CD4-positive, alpha-beta T cell (primary cell): ENCODE measurements around the gene CCDC175. TPM values are rescaled to one million over a fixed set of nuclear protein-coding genes. Genes with fewer than 3 reads are reported as not detected.

Experiments used
- ATAC-seq: fragments of 200-7000 bp; cut with Tn5 transposase; one replicate; pipeline ENCODE4 v1.10.0; 2022; ENCODE audit warnings: mild to moderate bottlenecking; ENCODE audit not compliant: poor library complexity
- CTCF ChIA-PET: fragments of 350-600 bp; sonication (Branson Sonifier 250); formaldehyde crosslinking; loops from one replicate; lab custom pipeline; 2021; ENCODE audit warnings: antibody characterized with exemption, inconsistent platforms; lab: Charles Lee
- POLR2A ChIA-PET: fragments of 350-600 bp; sonication (Branson Sonifier 250); formaldehyde crosslinking; loops from one replicate; lab custom pipeline; 2021; ENCODE audit warnings: antibody characterized with exemption, inconsistent platforms; lab: Charles Lee
- DNase-seq, 14 experiments: peaks; one replicate each; pipeline ENCODE4 v3.0.0-alpha.2; 2013 to 2020; ENCODE audit warnings: mixed read lengths in 2 of 14
- H3K27ac ChIP-seq, 2 donors: one replicate each; pipeline versions ENCODE4 v1.5.1 to v1.7.0; 2013; ENCODE audit warnings: low read length in 2 of 2, low read depth in 1 of 2, mild to moderate bottlenecking in 1 of 2
- H3K27me3 ChIP-seq, 2 experiments: 1 replicate in 1 of 2; 2 replicates in 1 of 2; pipeline versions ENCODE4 v1.6.1 to v1.7.0; 2013; ENCODE audit warnings: low read length in 2 of 2, control low read depth in 1 of 2, mild to moderate bottlenecking in 1 of 2, moderate library complexity in 1 of 2; ENCODE audit not compliant: insufficient read depth in 2 of 2, control insufficient read depth in 1 of 2
- H3K36me3 ChIP-seq: one replicate; pipeline ENCODE4 v1.6.1; 2013; ENCODE audit warnings: low read length, control low read depth; ENCODE audit not compliant: insufficient read depth
- H3K4me1 ChIP-seq: one replicate; pipeline ENCODE4 v1.6.1; 2013; ENCODE audit warnings: low read length, control low read depth; ENCODE audit not compliant: insufficient read depth
- H3K4me3 ChIP-seq: one replicate; pipeline ENCODE4 v1.5.1; 2013; ENCODE audit warnings: mild to moderate bottlenecking, low read length, moderate library complexity
- H3K9me3 ChIP-seq, 2 experiments: 1 replicate in 1 of 2; 2 replicates in 1 of 2; pipeline versions ENCODE4 v1.6.1 to v1.7.0; 2013; ENCODE audit warnings: low read length in 2 of 2, mild to moderate bottlenecking in 2 of 2, control low read depth in 1 of 2, moderate library complexity in 1 of 2; ENCODE audit not compliant: control insufficient read depth in 1 of 2, insufficient read depth in 1 of 2
- H3K27ac Mint-ChIP-seq: one replicate; pipeline ENCODE4 v1.8.0; 2020; ENCODE audit warnings: mixed read lengths
- H3K27me3 Mint-ChIP-seq: one replicate; pipeline ENCODE4 v1.8.0; 2021; ENCODE audit warnings: mixed read lengths
- H3K36me3 Mint-ChIP-seq: one replicate; pipeline ENCODE4 v1.8.0; 2021; ENCODE audit warnings: low read depth, mixed read lengths
- H3K4me1 Mint-ChIP-seq: one replicate; pipeline ENCODE4 v1.8.0; 2021; ENCODE audit warnings: low read depth, mixed read lengths
- H3K4me3 Mint-ChIP-seq: one replicate; pipeline ENCODE4 v1.8.0; 2020; ENCODE audit warnings: mild to moderate bottlenecking, mixed read lengths
- H3K9me3 Mint-ChIP-seq: one replicate; pipeline ENCODE4 v1.8.0; 2020; ENCODE audit warnings: mixed read lengths
- intact Hi-C, 2 experiments: fragments of 100-400 bp; cut with DNase I in 1 of 2; cut with micrococcal nuclease in 1 of 2; formaldehyde crosslinking; loops; one replicate each; pipeline versions ENCODE4 v1.15.1 to v1.9.0; 2023 to 2025; cut with DNase I, micrococcal nuclease
- total RNA-seq, 174 experiments: library from RNA in 2 of 174; stranded (reverse) in 2 of 174; gene quantifications; one replicate each; pipeline ENCODE4 v1.2.3 and lab custom pipeline; 2021 to 2026
- TF ChIP-seq, protein P1 (sequence below): fragments of 200-600 bp; IDR thresholded peaks from one replicate; pipeline ENCODE4 v1.8.0; 2022; ENCODE audit warnings: antibody characterized with exemption, mild to moderate bottlenecking

Gene CCDC175
- total RNA-seq, 2 experiments from 2014 or later, result not detected

DNA sequence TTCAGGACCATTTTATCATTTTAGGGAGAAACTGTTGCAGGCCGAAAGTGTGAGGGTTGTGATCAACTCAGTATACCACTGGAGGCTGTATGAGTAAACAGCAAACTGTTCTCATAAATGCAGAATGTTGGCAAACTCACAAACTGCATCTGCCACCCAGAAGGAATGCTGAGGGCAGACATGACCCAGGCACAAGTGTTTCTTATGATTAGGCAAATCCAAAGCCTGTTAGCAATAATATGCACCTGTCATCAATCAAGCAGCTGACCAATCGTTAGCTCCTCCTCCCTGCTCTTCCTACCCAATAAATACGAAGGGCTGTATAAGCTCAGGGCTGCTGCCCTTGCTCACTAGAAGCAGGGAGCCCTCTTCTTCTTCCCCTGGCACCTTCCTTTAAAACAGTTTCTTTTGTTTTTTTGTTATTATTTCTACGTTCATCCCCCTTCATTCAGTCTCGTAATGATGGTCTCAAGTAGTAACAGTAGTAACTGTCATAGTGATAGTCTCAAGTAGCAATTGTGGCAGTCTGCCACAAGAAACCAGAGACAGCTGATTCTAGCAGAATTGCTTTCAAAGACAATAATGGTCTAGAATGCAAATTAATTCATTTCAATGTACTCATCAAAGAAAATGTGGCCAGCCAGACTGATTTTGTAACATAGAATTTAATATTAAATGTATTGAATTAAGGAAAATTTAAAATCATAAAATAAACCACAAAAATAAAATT, 15.2 kb upstream of the CCDC175 start:
- no peak overlapping the region for H3K4me3 Mint-ChIP-seq
- H3K9me3 Mint-ChIP-seq, result peaks cover 3% of the 10 kb centered on the region
- POLR2A ChIA-PET, result no interaction called here
- DNase-seq (no peak), ATAC-seq (no peak)
- Histone ChIP-seq H3K36me3 (no peaks in the 10 kb centered on the region), H3K4me1 (no peaks in the 10 kb centered on the region), H3K27me3 (peaks cover 0 to 2% of the 10 kb centered on the region in 2 experiments), H3K27ac (no peak overlapping the region), H3K9me3 (peaks cover 0 to 3% of the 10 kb centered on the region in 2 experiments), H3K4me3 (no peak overlapping the region)
- CTCF ChIA-PET, result no interaction called here
- peaks cover 8% of the 10 kb centered on the region for H3K27me3 Mint-ChIP-seq
- intact Hi-C loops, result no loop called here
- no peak overlapping the region for H3K27ac Mint-ChIP-seq
- no peaks in the 10 kb centered on the region for H3K36me3 Mint-ChIP-seq
- H3K4me1 Mint-ChIP-seq, result peaks cover 4% of the 10 kb centered on the region
- TF ChIP-seq, protein P1, sequence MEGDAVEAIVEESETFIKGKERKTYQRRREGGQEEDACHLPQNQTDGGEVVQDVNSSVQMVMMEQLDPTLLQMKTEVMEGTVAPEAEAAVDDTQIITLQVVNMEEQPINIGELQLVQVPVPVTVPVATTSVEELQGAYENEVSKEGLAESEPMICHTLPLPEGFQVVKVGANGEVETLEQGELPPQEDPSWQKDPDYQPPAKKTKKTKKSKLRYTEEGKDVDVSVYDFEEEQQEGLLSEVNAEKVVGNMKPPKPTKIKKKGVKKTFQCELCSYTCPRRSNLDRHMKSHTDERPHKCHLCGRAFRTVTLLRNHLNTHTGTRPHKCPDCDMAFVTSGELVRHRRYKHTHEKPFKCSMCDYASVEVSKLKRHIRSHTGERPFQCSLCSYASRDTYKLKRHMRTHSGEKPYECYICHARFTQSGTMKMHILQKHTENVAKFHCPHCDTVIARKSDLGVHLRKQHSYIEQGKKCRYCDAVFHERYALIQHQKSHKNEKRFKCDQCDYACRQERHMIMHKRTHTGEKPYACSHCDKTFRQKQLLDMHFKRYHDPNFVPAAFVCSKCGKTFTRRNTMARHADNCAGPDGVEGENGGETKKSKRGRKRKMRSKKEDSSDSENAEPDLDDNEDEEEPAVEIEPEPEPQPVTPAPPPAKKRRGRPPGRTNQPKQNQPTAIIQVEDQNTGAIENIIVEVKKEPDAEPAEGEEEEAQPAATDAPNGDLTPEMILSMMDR, result no peak

DNA sequence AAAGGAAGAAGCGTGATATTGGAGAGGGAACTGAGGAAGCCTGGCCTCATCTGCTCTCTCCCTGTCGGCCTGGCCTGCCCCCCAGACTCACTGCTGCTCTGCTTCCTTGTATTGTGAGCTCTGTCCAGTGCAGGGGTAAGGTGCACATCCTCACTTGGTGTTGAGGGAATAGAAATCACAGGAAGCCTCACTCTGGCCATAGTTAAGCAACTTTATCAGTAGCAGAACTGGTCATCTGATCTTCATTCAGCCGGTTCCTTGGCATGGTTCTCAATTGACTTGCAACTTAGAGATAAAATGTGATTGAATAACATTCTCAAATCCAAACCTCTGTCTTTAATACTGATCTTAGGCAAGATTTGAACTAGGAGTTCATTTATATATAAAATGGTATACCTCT, 11.5 kb upstream of the CCDC175 start:
- H3K4me3 Mint-ChIP-seq, result no peak overlapping the region
- CTCF ChIA-PET, result no interaction called here
- POLR2A ChIA-PET, result no interaction called here
- H3K27me3 ChIP-seq, result no peaks in the 10 kb centered on the region
- DNase-seq, result no peak
- H3K9me3 Mint-ChIP-seq, result peaks cover 3% of the 10 kb centered on the region
- H3K27ac ChIP-seq, result no peak overlapping the region
- H3K4me1 Mint-ChIP-seq, result peaks cover 11% of the 10 kb centered on the region
- no peak overlapping the region for H3K27ac Mint-ChIP-seq
- H3K27me3 Mint-ChIP-seq, result no peaks in the 10 kb centered on the region
- TF ChIP-seq, protein P1, result no peak
- H3K36me3 ChIP-seq, result no peaks in the 10 kb centered on the region
- H3K36me3 Mint-ChIP-seq, result no peaks in the 10 kb centered on the region
- H3K4me3 ChIP-seq, result no peak overlapping the region
- peaks cover under 1 to 3% of the 10 kb centered on the region in 2 experiments for H3K9me3 ChIP-seq
- no peaks in the 10 kb centered on the region for H3K4me1 ChIP-seq
- ATAC-seq, result no peak
- intact Hi-C loops, result no loop called here

DNA sequence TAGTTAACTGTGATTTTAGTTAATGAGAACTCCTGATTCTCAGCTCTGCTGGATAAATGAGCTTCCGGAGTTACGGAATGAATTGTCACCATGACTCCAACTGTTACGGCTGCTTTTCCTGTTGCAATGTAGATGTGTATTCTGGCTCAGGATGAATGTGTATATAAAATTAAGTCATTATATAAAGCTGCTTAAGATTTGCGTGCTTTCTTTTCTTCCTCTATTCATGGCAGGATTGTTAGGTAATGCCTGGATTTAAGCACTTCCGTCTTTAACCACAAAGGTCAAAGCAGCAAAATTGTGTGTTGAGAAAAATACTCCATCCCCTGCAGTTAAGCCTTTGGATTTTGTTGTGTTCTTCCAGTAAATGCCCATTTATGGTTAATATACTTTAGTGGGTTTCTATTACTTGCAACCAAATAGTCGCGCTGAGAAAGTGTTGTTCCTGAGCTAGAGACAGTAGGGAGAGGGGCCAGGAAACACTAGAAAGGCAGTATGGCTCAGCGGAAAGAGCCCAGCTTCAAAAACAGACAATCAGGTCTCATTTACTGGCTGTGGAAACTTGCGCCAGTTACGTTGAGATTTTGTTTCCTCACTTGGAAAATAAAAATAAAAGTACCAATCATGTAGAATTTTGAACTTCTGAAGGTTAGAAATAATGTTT, 9.4 kb upstream of the CCDC175 start:
- DNase-seq, result peak in 3 of 14 experiments; percentile 5 to 24 (median 17)
- Mint-ChIP-seq H3K4me1 (peaks cover 11% of the 10 kb centered on the region), H3K4me3 (peak overlapping the region; percentile 16), H3K9me3 (no peaks in the 10 kb centered on the region), H3K27me3 (peaks cover under 1% of the 10 kb centered on the region), H3K36me3 (no peaks in the 10 kb centered on the region), H3K27ac (no peak overlapping the region)
- no peak for ATAC-seq
- H3K4me1 ChIP-seq, result no peaks in the 10 kb centered on the region
- ChIA-PET POLR2A (interaction anchor here (1.0 kb wide), 1 partner anchor 9 kb away, joined by 3 read pairs; the partner anchor contains the start of gene CCDC175), CTCF (interaction anchor here (0.6 to 1.7 kb wide), 4 partner anchors 9 to 574 kb away, joined by 3 to 5 read pairs (median 4); no protein-coding TSS in a partner anchor)
- H3K4me3 ChIP-seq, result peak overlapping the region; percentile 17
- TF ChIP-seq, protein P1, result no peak
- intact Hi-C loops, result no loop called here
- H3K27me3 ChIP-seq, result no peaks in the 10 kb centered on the region
- H3K27ac ChIP-seq, result no peak overlapping the region
- H3K36me3 ChIP-seq, result no peaks in the 10 kb centered on the region
- peaks cover 0 to 5% of the 10 kb centered on the region in 2 experiments for H3K9me3 ChIP-seq
